HepG2 (cell line): Measurements from ENCODE around the gene CALN1. TPM values are rescaled to one million over a fixed set of nuclear protein-coding genes. Genes with fewer than 3 reads are reported as not detected.

Source experiments
- ATAC-seq: fragments of 200-7000 bp; cut with Tn5 transposase; 3 replicates; pipeline ENCODE4 v1.9.1; 2020; ENCODE audit warnings: mild to moderate bottlenecking, moderate library complexity
- BruUV-seq: library from RNA; stranded (reverse); fragments of 400-500 nt; replicated peaks from 2 replicates; lab custom pipeline; 2021; lab: Mats Ljungman, UMichigan
- CTCF ChIA-PET: fragments of 300-600 bp; formaldehyde crosslinking; extraction: SDS; loops from one replicate; lab custom pipeline; 2021; ENCODE audit warnings: low total read pairs, inconsistent platforms, low intra/inter-chr PET ratio; lab: Yijun Ruan, JAX
- POLR2A ChIA-PET: fragments of 350-600 bp; sonication (Branson Sonifier 250); formaldehyde crosslinking; loops from one replicate; lab custom pipeline; 2020; ENCODE audit warnings: antibody characterized with exemption, inconsistent platforms; lab: Yijun Ruan, JAX
- DNase-seq: peaks from one replicate; pipeline ENCODE4 v3.0.0-alpha.2; 2015; ENCODE audit warnings: low spot score
- FAIRE-seq: peaks from 3 replicates; lab custom pipeline; 2011; peaks lifted over from hg19 to GRCh38; lab: Jason Lieb, UNC
- H2AFZ ChIP-seq: one replicate; pipeline ENCODE4 v1.6.1; 2011; ENCODE audit warnings: low read length, inconsistent platforms
- H3K27ac ChIP-seq: fragments of 300-600 bp; 3 replicates; pipeline ENCODE4 v1.8.0; 2011; ENCODE audit warnings: mixed run types, mild to moderate bottlenecking, mixed read lengths, low read length, inconsistent platforms; ENCODE audit not compliant: insufficient read depth; ENCODE audit errors: extremely low read length
- H3K27me3 ChIP-seq, 2 experiments: fragments of 200-600 bp in 1 of 2; 2 replicates in 1 of 2; 3 replicates in 1 of 2; pipeline versions ENCODE4 v1.6.0 to v1.8.0; 2011; ENCODE audit warnings: low read length in 2 of 2, mild to moderate bottlenecking in 2 of 2, moderate library complexity in 2 of 2, inconsistent platforms in 1 of 2; ENCODE audit not compliant: insufficient read depth in 2 of 2, control insufficient read depth in 1 of 2
- H3K36me3 ChIP-seq, 2 experiments: fragments of 200-600 bp in 1 of 2; replicated peaks in 1 of 2; 2 replicates in 1 of 2; 3 replicates in 1 of 2; pipeline versions ENCODE4 v1.5.1 to v1.8.0; 2011; ENCODE audit warnings: low read length in 2 of 2, inconsistent platforms in 1 of 2; ENCODE audit not compliant: insufficient read depth in 2 of 2, control insufficient read depth in 1 of 2
- H3K4me1 ChIP-seq: 2 replicates; pipeline ENCODE4 v1.5.1; 2012; ENCODE audit warnings: low read length, inconsistent platforms; ENCODE audit not compliant: insufficient read depth
- H3K4me2 ChIP-seq: 2 replicates; pipeline ENCODE4 v1.6.0; 2011; ENCODE audit warnings: low read depth, low read length, inconsistent platforms
- H3K4me3 ChIP-seq, 3 experiments: fragments of 200-600 bp in 1 of 3; sonication (generic), shearing (Covaris generic) in 1 of 3; replicated peaks in 1 of 3; 2 replicates each; pipeline ENCODE4 v1.5.1; 2011 to 2016; ENCODE audit warnings: low read length in 3 of 3, inconsistent platforms in 2 of 3, low read depth in 2 of 3, mild to moderate bottlenecking in 2 of 3, control low read depth in 1 of 3, mixed read lengths in 1 of 3; ENCODE audit not compliant: insufficient read depth in 1 of 3
- H3K79me2 ChIP-seq: one replicate; pipeline ENCODE4 v1.6.1; 2011; ENCODE audit warnings: low read length, inconsistent platforms; ENCODE audit not compliant: insufficient read depth
- H3K9ac ChIP-seq: 2 replicates; pipeline ENCODE4 v1.6.0; 2011; ENCODE audit warnings: mild to moderate bottlenecking, low read depth, low read length, inconsistent platforms; ENCODE audit not compliant: insufficient read depth
- H3K9me3 ChIP-seq: 2 replicates; pipeline ENCODE4 v1.5.1; 2012; ENCODE audit warnings: mild to moderate bottlenecking, low read length
- H4K20me1 ChIP-seq: 2 replicates; pipeline ENCODE4 v1.6.0; 2011; ENCODE audit warnings: inconsistent platforms, mild to moderate bottlenecking, low read length, moderate library complexity; ENCODE audit not compliant: insufficient read depth
- BHLHE40 ChIP-seq: IDR thresholded peaks from 2 replicates; pipeline ENCODE4 v1.6.1; 2011; ENCODE audit warnings: low read length, improper control_type of control experiment
- CBX1 ChIP-seq: IDR thresholded peaks from one replicate; pipeline ENCODE4 v1.6.1; 2016; ENCODE audit warnings: antibody characterized with exemption, low read depth
- IKZF1 ChIP-seq: fragments of 450-650 bp; IDR thresholded peaks from 2 replicates; pipeline ENCODE4 v1.7.1; 2016
- MAFK ChIP-seq, 2 experiments: IDR thresholded peaks in 1 of 2; conservative IDR thresholded peaks in 1 of 2; 2 replicates each; pipeline ENCODE4 v1.6.1; 2011; ENCODE audit warnings: improper control_type of control experiment in 2 of 2, low read length in 2 of 2
- NFE2L2 ChIP-seq: fragments of 150-350 bp; IDR thresholded peaks from 2 replicates; pipeline ENCODE4 v1.6.1; 2014; ENCODE audit warnings: low read length
- PRPF4 ChIP-seq: fragments of 200-400 bp; formaldehyde crosslinking; IDR thresholded peaks from 2 replicates; pipeline ENCODE4 v1.6.1; 2016; ENCODE audit warnings: low read length, low read depth; ENCODE audit not compliant: poor library complexity, severe bottlenecking
- REPIN1 ChIP-seq: sonication (generic); formaldehyde crosslinking; IDR thresholded peaks from 2 replicates; pipeline ENCODE4 v1.8.0; 2022; ENCODE audit warnings: missing genetic modification reagents, low read depth, mild to moderate bottlenecking, borderline replicate concordance
- TARDBP ChIP-seq: sonication (generic); formaldehyde crosslinking; IDR thresholded peaks from 2 replicates; pipeline ENCODE4 v1.8.0; 2022; ENCODE audit warnings: mild to moderate bottlenecking, missing genetic modification reagents
- ZNF235 ChIP-seq: sonication (generic); formaldehyde crosslinking; IDR thresholded peaks from 2 replicates; pipeline ENCODE4 v1.8.1; 2023; ENCODE audit warnings: mild to moderate bottlenecking, missing genetic modification reagents, borderline replicate concordance
- ZNF550 ChIP-seq: sonication (generic); formaldehyde crosslinking; IDR thresholded peaks from 2 replicates; pipeline ENCODE4 v1.4.0; 2020; ENCODE audit warnings: mild to moderate bottlenecking, missing genetic modification reagents, borderline replicate concordance
- ZNF556 ChIP-seq: sonication (generic); formaldehyde crosslinking; IDR thresholded peaks from 2 replicates; pipeline ENCODE4 v1.4.0; 2020; ENCODE audit warnings: mild to moderate bottlenecking, missing genetic modification reagents, borderline replicate concordance
- ZNF567 ChIP-seq: sonication (generic); formaldehyde crosslinking; IDR thresholded peaks from 2 replicates; pipeline ENCODE4 v1.8.1; 2023; ENCODE audit warnings: mild to moderate bottlenecking, missing genetic modification reagents, borderline replicate concordance
- ZNF660 ChIP-seq: sonication (generic); formaldehyde crosslinking; IDR thresholded peaks from 2 replicates; pipeline ENCODE4 v1.5.1; 2020; ENCODE audit warnings: mild to moderate bottlenecking, low read depth, missing genetic modification reagents, borderline replicate concordance
- ZNF709 ChIP-seq: sonication (generic); formaldehyde crosslinking; IDR thresholded peaks from 2 replicates; pipeline ENCODE4 v1.5.0; 2020; ENCODE audit warnings: mild to moderate bottlenecking, missing genetic modification reagents
- ZNF747 ChIP-seq: sonication (generic); formaldehyde crosslinking; IDR thresholded peaks from 2 replicates; pipeline ENCODE4 v1.8.1; 2023; ENCODE audit warnings: missing genetic modification reagents, mild to moderate bottlenecking, borderline replicate concordance
- WGBS: methylation state at CpG from one replicate; pipeline ENCODE4 v1.1.6; 2017; ENCODE audit warnings: low lambda C conversion rate; 5-methylcytosine and 5-hydroxymethylcytosine counted together
- in situ Hi-C: cut with HindIII; loops from 2 replicates; pipeline ENCODE4 v1.10.0; 2017; ENCODE audit warnings: low pct_unique_long_range_greater_than_20kb; ENCODE audit not compliant: extremely low pct_ligation_motif_present
- intact Hi-C: fragments of 100-400 bp; cut with micrococcal nuclease; formaldehyde crosslinking; loops from one replicate; pipeline ENCODE4 v1.10.0; 2022; ENCODE audit not compliant: unreplicated experiment
- polyA plus RNA-seq, 8 experiments: library from polyadenylated mRNA; depleted of rRNA in 3 of 8; stranded (reverse) in 7 of 8; unstranded in 1 of 8; fragments of >200 nt; fragmentation: Illumina TruSeq in 4 of 8; extraction: Trizol in 4 of 8; gene quantifications; 2 replicates each; pipeline versions ENCODE4 v1.2.1 to v1.2.3, GENCODE V29; 2011 to 2016; ENCODE audit warnings: low read depth in 4 of 8, missing spikeins in 1 of 8, mixed read lengths in 1 of 8; ENCODE audit not compliant: insufficient read depth in 1 of 8
- total RNA-seq, 5 experiments: library from RNA; depleted of rRNA; stranded (reverse); fragments of >200 nt; fragmentation: Illumina TruSeq; extraction: Trizol; gene quantifications; 2 replicates each; pipeline ENCODE4 v1.2.3, GENCODE V29; 2016; ENCODE audit warnings: low read depth in 1 of 5
- TF ChIP-seq, protein P1 (sequence below): sonication (generic); formaldehyde crosslinking; IDR thresholded peaks from 2 replicates; pipeline ENCODE4 v1.4.0; 2020; ENCODE audit warnings: missing genetic modification reagents, borderline replicate concordance

Gene CALN1
- total and polyA plus RNA-seq, 2 of the 13 experiments (the other 11 are each of a cell fraction or from before 2014, with no cell fraction given), result not detected

DNA sequence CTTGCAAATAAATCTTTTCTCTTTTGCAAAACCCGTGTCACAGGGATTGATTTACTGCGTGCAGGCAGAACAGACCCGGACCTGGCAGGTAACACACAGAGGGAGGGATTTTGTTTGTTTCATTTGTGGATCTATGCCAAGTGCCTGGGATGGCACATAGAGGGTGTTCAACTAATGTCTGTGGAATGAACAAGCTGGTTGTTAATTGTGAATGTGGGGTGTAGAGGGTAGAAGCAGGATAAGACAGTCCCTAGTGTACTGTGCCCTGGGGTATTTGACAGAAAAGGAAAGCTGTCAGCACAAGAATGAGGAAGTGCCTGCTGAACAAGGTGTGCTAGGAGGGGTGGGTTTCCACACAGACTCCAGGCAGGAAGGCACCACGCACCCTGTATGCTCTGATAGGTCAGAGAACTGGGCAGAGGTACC, 331.8 kb downstream of the CALN1 start:
- H3K36me3 ChIP-seq, result no peaks in the 10 kb centered on the region
- in situ Hi-C loops, result no loop called here
- intact Hi-C loops, result no loop called here
- H3K79me2 ChIP-seq, result no peaks in the 10 kb centered on the region
- no peak for DNase-seq
- 10% methylated on average over 4 of the region's 4 CpGs for WGBS
- H3K27me3 ChIP-seq, result peaks cover 0 to 6% of the 10 kb centered on the region in 2 experiments; a peak in 3 of 5 replicates
- ChIA-PET CTCF (no interaction called here), POLR2A (no interaction called here)
- H3K4me3 ChIP-seq, result no peak overlapping the region
- H3K4me1 ChIP-seq, result no peaks in the 10 kb centered on the region
- no peak overlapping the region for H2AFZ ChIP-seq
- no peak for TF ChIP-seq ZNF235 (CRISPR knock-in tag)
- no peak for TF ChIP-seq ZNF709 (CRISPR knock-in tag)
- TF ChIP-seq ZNF556 (CRISPR knock-in tag), result no peak
- no peak for TF ChIP-seq ZNF747
- TF ChIP-seq CBX1, result no peak
- no peak for TF ChIP-seq NFE2L2
- TF ChIP-seq TARDBP (CRISPR knock-in tag), result no peak
- no peak for TF ChIP-seq ZNF567 (CRISPR knock-in tag)
- TF ChIP-seq ZNF660 (CRISPR knock-in tag), result no peak
- TF ChIP-seq PRPF4, result no peak
- no peak for TF ChIP-seq REPIN1 (CRISPR knock-in tag)
- TF ChIP-seq BHLHE40, result no peak
- TF ChIP-seq IKZF1, result no peak
- TF ChIP-seq, protein P1, sequence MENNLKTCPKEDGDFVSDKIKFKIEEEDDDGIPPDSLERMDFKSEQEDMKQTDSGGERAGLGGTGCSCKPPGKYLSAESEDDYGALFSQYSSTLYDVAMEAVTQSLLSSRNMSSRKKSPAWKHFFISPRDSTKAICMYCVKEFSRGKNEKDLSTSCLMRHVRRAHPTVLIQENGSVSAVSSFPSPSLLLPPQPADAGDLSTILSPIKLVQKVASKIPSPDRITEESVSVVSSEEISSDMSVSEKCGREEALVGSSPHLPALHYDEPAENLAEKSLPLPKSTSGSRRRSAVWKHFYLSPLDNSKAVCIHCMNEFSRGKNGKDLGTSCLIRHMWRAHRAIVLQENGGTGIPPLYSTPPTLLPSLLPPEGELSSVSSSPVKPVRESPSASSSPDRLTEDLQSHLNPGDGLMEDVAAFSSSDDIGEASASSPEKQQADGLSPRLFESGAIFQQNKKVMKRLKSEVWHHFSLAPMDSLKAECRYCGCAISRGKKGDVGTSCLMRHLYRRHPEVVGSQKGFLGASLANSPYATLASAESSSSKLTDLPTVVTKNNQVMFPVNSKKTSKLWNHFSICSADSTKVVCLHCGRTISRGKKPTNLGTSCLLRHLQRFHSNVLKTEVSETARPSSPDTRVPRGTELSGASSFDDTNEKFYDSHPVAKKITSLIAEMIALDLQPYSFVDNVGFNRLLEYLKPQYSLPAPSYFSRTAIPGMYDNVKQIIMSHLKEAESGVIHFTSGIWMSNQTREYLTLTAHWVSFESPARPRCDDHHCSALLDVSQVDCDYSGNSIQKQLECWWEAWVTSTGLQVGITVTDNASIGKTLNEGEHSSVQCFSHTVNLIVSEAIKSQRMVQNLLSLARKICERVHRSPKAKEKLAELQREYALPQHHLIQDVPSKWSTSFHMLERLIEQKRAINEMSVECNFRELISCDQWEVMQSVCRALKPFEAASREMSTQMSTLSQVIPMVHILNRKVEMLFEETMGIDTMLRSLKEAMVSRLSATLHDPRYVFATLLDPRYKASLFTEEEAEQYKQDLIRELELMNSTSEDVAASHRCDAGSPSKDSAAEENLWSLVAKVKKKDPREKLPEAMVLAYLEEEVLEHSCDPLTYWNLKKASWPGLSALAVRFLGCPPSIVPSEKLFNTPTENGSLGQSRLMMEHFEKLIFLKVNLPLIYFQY (CRISPR knock-in tag), result no peak
- TF ChIP-seq MAFK (conservative IDR thresholded peaks at IDR 0.05 in 1 of 2, IDR thresholded peaks at IDR 0.05 in 1 of 2; ENCODE audit: low read length in 2 of 2), result no peak
- TF ChIP-seq ZNF550 (CRISPR knock-in tag), result no peak
- ATAC-seq, result no peak
- no peak for FAIRE-seq
- H3K9ac ChIP-seq, result no peak overlapping the region
- H3K27ac ChIP-seq, result no peak overlapping the region
- H3K4me2 ChIP-seq, result no peak overlapping the region
- BruUV-seq, result no TSS peak
- no peaks in the 10 kb centered on the region for H4K20me1 ChIP-seq
- no peaks in the 10 kb centered on the region for H3K9me3 ChIP-seq
